GM21717 (cell line): ENCODE measurements around the gene HOXB3.

Experiments used
- ATAC-seq: cut with Tn5 transposase; IDR thresholded peaks from one replicate; pipeline ENCODE4 v1.9.1; 2021; ENCODE audit warnings: mild to moderate bottlenecking, moderate library complexity; ENCODE audit not compliant: unreplicated experiment

The HOXB3 gene

GRCh38 chr17:48600244-48601098, 10.4 kb upstream of the HOXB3 start:
- no peak for ATAC-seq

- no peak for ATAC-seq
Measured at GRCh38 chr17:48599354-48599753, 9.3 kb upstream of the HOXB3 start.

- no peak for ATAC-seq
Measured at GRCh38 chr17:48598736-48599135, 8.7 kb upstream of the HOXB3 start.

- ATAC-seq = no peak
Measured at GRCh38 chr17:48597778-48598631, 8.0 kb upstream of the HOXB3 start.

GRCh38 chr17:48597528-48597777, 7.4 kb upstream of the HOXB3 start:
- ATAC-seq = no peak

- ATAC-seq = no peak
Measured at GRCh38 chr17:48596735-48597527, 6.9 kb upstream of the HOXB3 start.

- ATAC-seq = no peak
Measured at GRCh38 chr17:48596000-48596734, 6.1 kb upstream of the HOXB3 start.

- no peak for ATAC-seq
Measured at GRCh38 chr17:48595278-48595999, 5.4 kb upstream of the HOXB3 start.

- ATAC-seq = no peak
Measured at GRCh38 chr17:48594538-48595277, 4.7 kb upstream of the HOXB3 start.

- ATAC-seq = no peak
Measured at GRCh38 chr17:48593840-48594537, 3.9 kb upstream of the HOXB3 start.

- no peak for ATAC-seq
Measured at GRCh38 chr17:48593126-48593829, 3.2 kb upstream of the HOXB3 start, which contains the start of gene HOXB5. HOXB5 (minus strand) TSS chr17:48593779; CDS start chr17:48593682, 97 bp downstream.

GRCh38 chr17:48592577-48592976, 2.5 kb upstream of the HOXB3 start:
- no peak for ATAC-seq

GRCh38 chr17:48592057-48592514, 2.0 kb upstream of the HOXB3 start:
- no peak for ATAC-seq

GRCh38 chr17:48591255-48592056, 1.4 kb upstream of the HOXB3 start:
- ATAC-seq = no peak

GRCh38 chr17:48590607-48591161, 643 bp upstream of the HOXB3 start:
- no peak for ATAC-seq

- no peak for ATAC-seq
Measured at GRCh38 chr17:48589060-48589830, 796 bp downstream of the HOXB3 start.
